Measurements from ENCODE around the gene MOCOS.
A peak's percentile ranks its signal among the peaks of the same experiment; 100 is the strongest.

MOCOS gene

GRCh38 chr18:36179562-36180355 is 7.5 kb upstream of the MOCOS start:
- DNase-seq, result peak; percentile 84

DNA sequence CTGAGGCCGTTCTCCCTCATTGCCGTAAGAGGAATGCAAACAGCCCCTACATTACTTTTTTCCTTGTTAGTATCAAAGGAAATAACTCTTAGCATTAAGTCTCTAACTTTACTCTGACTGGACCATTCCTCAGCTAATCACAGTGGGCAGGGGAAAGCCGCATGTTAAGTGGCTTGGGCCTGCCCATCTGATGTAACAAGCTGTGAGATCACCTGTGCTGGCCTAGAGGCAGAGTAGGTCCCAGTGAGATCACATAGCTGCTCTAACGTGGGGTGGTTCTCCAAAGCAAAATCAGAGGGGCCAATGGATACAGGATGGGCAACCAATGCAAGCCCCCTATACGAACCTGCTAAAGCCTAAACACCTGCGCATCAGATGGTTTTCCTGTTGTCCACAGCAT is 5.9 kb upstream of the MOCOS start:
- DNase-seq, result no peak

DNA sequence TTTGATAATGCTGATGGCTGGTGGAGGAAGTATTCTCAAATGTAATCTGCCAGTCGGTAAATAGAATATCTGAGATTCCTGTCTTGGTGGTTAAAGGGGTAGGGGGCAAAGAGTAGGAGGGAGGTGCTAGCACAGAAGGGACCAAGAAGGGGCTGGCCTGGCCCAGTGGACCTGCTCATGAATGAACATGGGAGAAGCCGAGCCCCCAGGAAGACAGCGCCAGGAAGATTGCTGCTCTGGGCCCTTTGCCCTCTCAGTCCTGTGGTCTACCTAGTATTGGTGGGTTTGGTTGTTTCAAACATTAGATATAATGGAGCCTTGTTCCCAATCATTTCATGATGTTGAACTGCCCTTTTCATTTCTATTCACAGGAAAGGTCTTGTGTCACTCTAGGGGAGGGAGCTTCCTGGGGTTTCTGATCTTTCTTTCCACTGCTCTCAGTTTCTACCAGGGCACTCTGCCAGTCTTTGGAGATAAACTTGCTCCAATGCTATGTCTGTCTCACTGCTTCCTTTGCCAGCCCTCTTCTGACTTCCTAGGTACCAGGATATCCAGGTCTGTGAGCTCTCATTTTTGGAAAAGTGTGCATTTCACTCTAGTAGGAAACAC is 5.3 kb upstream of the MOCOS start:
- no peak for DNase-seq

DNA sequence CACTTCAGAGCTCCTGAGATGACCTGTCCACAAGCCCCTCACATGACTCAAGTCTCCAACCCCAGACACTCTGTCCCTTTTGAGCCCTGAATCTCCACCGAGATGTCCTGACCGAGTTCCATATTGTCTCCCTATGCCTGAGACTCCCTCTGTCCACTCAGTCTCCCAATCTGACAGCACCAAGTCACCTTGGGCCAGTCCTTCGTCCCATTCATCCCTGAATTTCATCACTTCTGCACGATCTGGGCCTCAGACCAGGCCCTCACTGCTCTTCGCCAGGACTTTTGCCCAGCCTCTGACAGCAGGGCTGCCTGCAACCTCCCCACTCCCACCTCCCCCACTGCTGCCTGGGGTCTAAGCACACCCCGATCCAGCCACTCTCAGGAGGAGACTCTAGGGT is 4.3 kb upstream of the MOCOS start:
- DNase-seq, result no peak

- no peak for DNase-seq
These were observed 3.3 kb upstream of the MOCOS start for GRCh38 chr18:36183987-36184386.

DNA sequence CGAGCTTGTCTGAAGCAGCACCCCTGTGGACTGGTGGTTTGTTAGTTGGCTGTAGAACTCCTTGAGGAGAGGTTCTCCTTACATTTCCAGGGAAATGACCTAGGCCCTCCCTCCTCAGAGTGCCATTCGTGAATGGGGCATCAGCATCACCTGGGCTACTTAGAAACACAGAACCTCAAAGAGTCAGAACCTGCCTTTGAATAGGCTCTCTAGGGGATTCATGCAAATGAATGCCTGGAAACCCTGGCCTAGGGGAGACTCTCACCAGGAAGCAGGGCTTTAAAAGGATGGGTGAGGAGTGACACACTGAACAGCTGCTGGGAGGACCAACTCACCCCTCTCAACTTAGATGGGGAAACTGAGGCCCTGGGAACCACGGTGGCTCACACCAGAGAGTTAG is 2.1 kb upstream of the MOCOS start:
- DNase-seq, result no peak

GRCh38 chr18:36185901-36186460 is 1.3 kb upstream of the MOCOS start:
- DNase-seq, result no peak

DNA sequence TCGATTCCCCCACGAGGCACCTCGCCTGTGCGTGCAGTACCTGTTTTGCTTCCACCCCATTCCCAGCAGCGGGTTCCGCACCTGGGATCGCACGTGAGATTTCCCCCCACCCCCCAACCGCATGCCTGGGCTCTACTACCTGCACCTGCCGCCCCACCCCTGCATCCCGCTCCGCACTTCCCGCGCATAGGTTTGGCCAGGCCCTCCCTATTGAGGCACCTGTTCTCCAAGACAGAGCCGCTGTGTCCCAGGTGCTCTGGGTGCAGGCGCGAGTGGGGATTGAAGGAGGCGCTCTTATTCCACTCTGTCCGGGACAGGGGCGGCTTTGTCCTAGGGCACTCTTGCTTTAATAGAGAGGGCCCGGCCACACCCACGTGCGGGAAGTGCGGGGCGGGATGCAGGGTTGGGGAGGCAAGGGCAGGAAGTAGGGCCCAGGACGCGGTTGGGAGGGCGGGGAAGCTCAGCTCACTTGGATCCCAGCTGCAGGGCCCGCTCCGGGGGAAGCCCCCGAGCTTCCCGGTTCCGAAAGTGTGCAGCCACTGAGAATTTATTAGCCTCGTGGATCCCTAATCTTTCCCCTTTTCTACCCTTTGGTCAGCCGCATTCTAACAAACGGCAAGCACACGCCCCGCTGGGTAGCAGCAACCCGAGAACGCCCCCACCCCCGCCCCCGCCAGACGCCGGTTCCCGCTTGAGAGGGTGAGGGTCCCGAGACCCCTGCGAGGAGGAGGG is 670 bp upstream of the MOCOS start:
- DNase-seq, result no peak

DNA sequence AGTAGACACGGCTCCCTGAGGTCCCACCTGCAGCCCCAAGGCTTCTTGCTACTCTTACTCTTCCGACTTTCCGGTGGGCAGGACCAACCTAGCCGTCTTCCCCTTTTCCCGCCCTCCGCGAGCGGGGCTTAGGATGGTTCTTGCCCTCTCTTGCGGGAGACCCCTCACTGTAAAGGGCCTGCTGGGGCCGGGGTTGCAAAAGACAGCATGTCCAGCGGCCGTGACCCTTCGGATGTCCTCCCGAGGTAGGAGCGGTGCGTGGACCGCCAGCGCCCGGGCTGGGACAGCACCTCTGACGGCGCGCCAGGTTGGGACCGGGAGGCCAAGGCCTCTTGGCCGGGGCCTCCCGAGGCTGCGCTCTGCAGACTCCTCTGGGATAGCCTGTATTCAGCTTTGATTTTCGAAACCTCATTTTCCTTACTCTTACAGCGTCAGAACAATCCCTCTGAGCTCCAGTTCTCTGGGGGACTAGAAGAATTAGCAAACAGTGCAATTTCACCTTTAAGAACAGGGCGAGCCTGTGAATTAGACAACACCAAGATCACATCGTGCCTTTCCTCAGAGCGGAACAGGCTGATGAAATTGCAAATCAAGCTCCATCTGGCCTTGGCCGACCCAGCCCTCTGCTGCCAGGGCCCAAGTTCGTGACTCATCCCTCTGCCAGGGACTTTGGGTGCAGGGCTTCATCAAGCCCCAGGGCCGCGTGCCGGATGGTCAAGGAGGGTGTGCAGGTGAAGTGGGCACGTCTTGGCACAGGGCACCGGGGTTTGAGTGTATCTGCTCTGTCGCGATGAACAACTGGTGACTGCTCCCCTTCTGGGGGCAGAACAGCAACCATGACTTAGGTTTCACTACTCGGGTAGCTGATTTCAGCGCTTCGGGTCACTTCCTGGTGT is 777 bp downstream of the MOCOS start:
- DNase-seq, result no peak

- no peak for DNase-seq
These were observed 1.6 kb downstream of the MOCOS start for GRCh38 chr18:36188916-36189315.

DNA sequence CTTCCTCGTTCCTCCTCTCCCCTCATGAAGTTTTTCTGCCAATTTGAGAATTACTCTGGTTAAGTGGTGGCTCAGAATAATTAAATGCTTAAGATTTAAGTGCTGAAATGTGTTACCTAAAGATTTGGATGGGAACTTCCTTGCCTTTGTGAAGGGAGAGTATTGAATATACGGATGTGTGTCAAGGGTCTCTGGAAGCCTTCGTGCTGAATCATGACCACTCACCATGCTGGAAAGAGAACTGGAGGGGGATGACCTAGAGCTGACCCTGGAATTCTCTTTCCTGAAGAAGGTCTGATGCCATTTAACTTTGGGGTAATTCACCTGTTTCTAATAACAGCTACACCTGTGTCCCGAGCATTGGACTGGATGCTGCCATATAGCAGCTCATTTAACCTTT is 2.2 kb downstream of the MOCOS start:
- DNase-seq, result no peak

- DNase-seq, result no peak
These were observed 4.0 kb downstream of the MOCOS start for GRCh38 chr18:36191286-36191685.

- DNase-seq, result no peak
These were observed 4.4 kb downstream of the MOCOS start for GRCh38 chr18:36191711-36192110.

DNA sequence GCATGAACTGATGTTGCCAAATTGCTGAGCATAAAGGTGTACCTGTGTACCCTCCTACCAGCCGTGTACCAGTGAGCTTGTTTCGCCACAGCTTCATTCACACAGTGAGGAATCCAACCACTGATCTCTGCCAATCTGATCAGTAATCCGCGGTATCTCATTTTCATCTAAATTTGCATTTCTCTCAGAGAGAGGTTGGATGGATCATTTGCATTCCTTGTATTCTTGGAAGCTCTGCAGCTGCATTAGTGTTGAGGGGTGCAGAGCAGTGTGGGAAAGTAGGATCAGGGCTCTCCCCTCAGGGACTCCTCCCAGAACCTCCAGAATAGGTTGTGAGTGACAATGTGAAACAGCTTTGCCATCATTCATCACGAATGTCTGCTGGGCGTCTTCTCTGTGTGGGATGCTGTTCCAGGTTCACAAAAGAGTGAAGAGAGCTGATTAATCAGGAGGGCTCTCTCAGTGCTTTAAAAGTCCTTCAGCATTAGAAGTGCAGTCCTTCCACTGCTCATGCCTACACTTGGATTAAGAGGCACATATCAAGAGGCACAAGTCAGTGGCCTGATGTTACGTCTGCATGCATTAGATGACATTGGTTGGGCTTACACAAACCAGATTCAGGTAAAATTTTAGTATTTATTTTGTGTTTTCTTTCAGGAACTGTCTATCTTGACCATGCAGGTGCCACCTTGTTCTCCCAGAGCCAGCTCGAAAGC is 7.5 kb downstream of the MOCOS start:
- no peak for DNase-seq

GRCh38 chr18:36195427-36196122 is 8.3 kb downstream of the MOCOS start:
- no peak for DNase-seq

- no peak for DNase-seq
These were observed 9.1 kb downstream of the MOCOS start for GRCh38 chr18:36196238-36196995.

- no peak for DNase-seq
These were observed 10.3 kb downstream of the MOCOS start for GRCh38 chr18:36197511-36198166.

DNA sequence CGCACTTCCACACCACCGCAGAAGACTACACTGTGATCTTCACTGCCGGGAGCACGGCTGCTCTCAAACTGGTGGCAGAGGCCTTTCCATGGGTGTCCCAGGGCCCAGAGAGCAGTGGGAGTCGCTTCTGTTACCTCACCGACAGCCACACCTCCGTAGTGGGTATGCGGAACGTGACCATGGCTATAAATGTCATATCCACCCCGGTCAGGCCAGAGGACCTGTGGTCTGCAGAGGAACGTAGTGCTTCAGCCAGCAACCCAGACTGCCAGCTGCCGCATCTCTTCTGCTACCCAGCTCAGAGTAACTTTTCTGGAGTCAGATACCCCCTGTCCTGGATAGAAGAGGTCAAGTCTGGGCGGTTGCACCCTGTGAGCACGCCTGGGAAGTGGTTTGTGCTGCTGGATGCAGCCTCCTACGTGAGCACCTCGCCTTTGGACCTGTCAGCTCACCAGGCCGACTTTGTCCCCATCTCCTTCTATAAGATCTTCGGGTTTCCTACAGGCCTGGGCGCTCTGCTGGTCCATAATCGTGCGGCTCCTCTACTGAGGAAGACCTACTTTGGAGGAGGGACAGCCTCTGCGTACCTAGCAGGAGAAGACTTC is 12.5 kb downstream of the MOCOS start:
- no peak for DNase-seq

DNA sequence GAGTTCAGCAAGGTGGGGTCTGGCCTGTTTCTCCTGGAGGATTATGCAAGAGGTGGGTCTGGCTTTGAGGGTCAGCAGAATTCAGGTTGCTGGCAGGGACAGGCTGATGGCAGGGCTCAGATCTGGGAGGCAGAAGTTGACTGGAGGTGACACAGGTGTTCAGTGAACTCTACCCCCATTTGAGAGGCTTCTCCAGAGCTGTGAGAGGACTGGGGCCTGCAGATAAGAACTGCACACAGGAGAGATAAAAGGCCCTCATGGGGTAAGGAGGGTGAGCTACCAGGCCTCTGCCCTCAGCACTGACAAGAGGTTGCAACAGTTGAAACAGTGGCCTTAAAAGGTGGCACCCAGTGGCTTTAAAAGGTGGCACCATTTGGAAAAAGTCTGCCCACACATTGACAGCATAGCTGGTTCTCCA is 13.1 kb downstream of the MOCOS start:
- DNase-seq, result no peak

DNA sequence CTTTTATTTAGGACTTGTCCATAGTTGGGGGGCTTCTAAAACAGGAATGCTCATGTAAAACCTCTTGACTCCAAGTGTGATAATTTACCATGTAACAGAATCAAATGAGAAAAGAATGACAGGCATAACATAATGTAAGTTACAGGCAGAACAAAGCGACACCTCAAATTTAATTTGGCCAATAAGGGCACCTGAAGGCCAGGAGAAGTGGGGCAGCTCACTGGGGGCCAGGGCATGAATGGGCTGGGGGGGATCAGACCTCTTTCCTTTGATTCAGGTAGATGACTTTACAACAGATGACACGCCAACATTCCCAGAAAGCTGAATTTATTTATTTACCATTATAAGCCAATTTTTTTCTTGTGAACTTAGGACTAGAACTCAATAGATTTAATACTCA is 14.5 kb downstream of the MOCOS start:
- DNase-seq, result no peak

Measured in GF-D8 (cell line).